ENCODE data around the gene SPCS3.
"Not testable (repeated sequence)": the region's sequence is repeated elsewhere in the genome, so short reads cannot be mapped to it uniquely, and the experiment has no call there.

Gene SPCS3

GRCh38 chr4:176303938-176304337, 15.8 kb upstream of the SPCS3 start:
- DNase-seq (ENCODE audit: low read depth, low spot score) = no peak

GRCh38 chr4:176306837-176307665, 12.7 kb upstream of the SPCS3 start:
- no peak for DNase-seq (ENCODE audit: low read depth, low spot score)

- DNase-seq (ENCODE audit: low read depth, low spot score) = no peak
These were observed 12.2 kb upstream of the SPCS3 start for GRCh38 chr4:176307666-176307930.

- no peak for DNase-seq (ENCODE audit: low read depth, low spot score)
These were observed 11.3 kb upstream of the SPCS3 start for GRCh38 chr4:176308441-176308840.

GRCh38 chr4:176309046-176309445, 10.7 kb upstream of the SPCS3 start:
- DNase-seq (ENCODE audit: low read depth, low spot score) = no peak

- DNase-seq (ENCODE audit: low read depth, low spot score) = no peak
These were observed 10.0 kb upstream of the SPCS3 start for GRCh38 chr4:176309772-176310171.

- DNase-seq (ENCODE audit: low read depth, low spot score) = no peak
These were observed 6.0 kb upstream of the SPCS3 start for GRCh38 chr4:176313596-176314336.

- no peak for DNase-seq (ENCODE audit: low read depth, low spot score)
These were observed 539 bp upstream of the SPCS3 start for GRCh38 chr4:176319151-176319703.

GRCh38 chr4:176320340-176320975, 692 bp downstream of the SPCS3 start:
- DNase-seq (ENCODE audit: low read depth, low spot score) = peak; percentile 51

GRCh38 chr4:176320976-176321361, 1.2 kb downstream of the SPCS3 start:
- DNase-seq (ENCODE audit: low read depth, low spot score) = peak; percentile 12

GRCh38 chr4:176321589-176321988, 1.8 kb downstream of the SPCS3 start:
- no peak for DNase-seq (ENCODE audit: low read depth, low spot score)

GRCh38 chr4:176323511-176324160, 3.9 kb downstream of the SPCS3 start:
- DNase-seq (ENCODE audit: low read depth, low spot score) = no peak

GRCh38 chr4:176324876-176325275, 5.1 kb downstream of the SPCS3 start:
- DNase-seq (ENCODE audit: low read depth, low spot score) = not testable (repeated sequence)

- no peak for DNase-seq (ENCODE audit: low read depth, low spot score)
These were observed 13.3 kb downstream of the SPCS3 start for GRCh38 chr4:176333076-176333475.

- DNase-seq (ENCODE audit: low read depth, low spot score) = no peak
These were observed 14.3 kb downstream of the SPCS3 start for GRCh38 chr4:176334066-176334465.

- no peak for DNase-seq (ENCODE audit: low read depth, low spot score)
These were observed 15.7 kb downstream of the SPCS3 start for GRCh38 chr4:176335421-176335820.

- no peak for DNase-seq (ENCODE audit: low read depth, low spot score)
These were observed 20.4 kb downstream of the SPCS3 start for GRCh38 chr4:176339936-176340761.

GRCh38 chr4:176340871-176341685, 21.3 kb downstream of the SPCS3 start:
- DNase-seq (ENCODE audit: low read depth, low spot score) = no peak

- DNase-seq (ENCODE audit: low read depth, low spot score) = no peak
These were observed 22.6 kb downstream of the SPCS3 start for GRCh38 chr4:176342384-176342783.

- no peak for DNase-seq (ENCODE audit: low read depth, low spot score)
These were observed 23.5 kb downstream of the SPCS3 start for GRCh38 chr4:176343286-176343685.
